Karpas-422 (cell line): ENCODE data around the gene CABLES2. TPM values are rescaled to one million over a fixed set of nuclear protein-coding genes. Genes with fewer than 3 reads are reported as not detected.

Experiments used
- DNase-seq: peaks from one replicate; pipeline ENCODE4 v3.0.0-alpha.2; 2015
- H2AFZ ChIP-seq: fragments of 200-600 bp; sonication (generic); 2 replicates; pipeline ENCODE4 v1.6.1; 2014; ENCODE audit warnings: antibody characterized with exemption, low read length, mixed read lengths
- H3K27ac ChIP-seq: fragments of 200-600 bp; sonication (generic); 2 replicates; pipeline ENCODE4 v1.5.1; 2014; ENCODE audit warnings: mild to moderate bottlenecking, low read length, moderate library complexity
- H3K27me3 ChIP-seq: fragments of 200-600 bp; sonication (generic); 2 replicates; pipeline ENCODE4 v1.6.1; 2014; ENCODE audit warnings: low read length, mixed read lengths
- H3K36me3 ChIP-seq: fragments of 200-600 bp; sonication (generic); 2 replicates; pipeline ENCODE4 v1.6.1; 2014; ENCODE audit warnings: low read length, mixed read lengths; ENCODE audit not compliant: insufficient read depth
- H3K4me1 ChIP-seq: fragments of 200-600 bp; sonication (generic); 2 replicates; pipeline ENCODE4 v1.6.1; 2014; ENCODE audit warnings: mild to moderate bottlenecking, low read length, mixed read lengths
- H3K4me2 ChIP-seq: fragments of 200-600 bp; sonication (generic); 2 replicates; pipeline ENCODE4 v1.6.1; 2014; ENCODE audit warnings: low read length, low read depth, mild to moderate bottlenecking; ENCODE audit not compliant: poor library complexity, severe bottlenecking
- H3K4me3 ChIP-seq: fragments of 200-600 bp; sonication (generic); 2 replicates; pipeline ENCODE4 v1.5.1; 2014; ENCODE audit warnings: mild to moderate bottlenecking, antibody characterized with exemption, low read length, mixed read lengths
- H3K79me2 ChIP-seq: fragments of 200-600 bp; sonication (generic); 2 replicates; pipeline ENCODE4 v1.6.1; 2014; ENCODE audit warnings: mild to moderate bottlenecking, low read length, mixed read lengths
- H3K9ac ChIP-seq: fragments of 200-600 bp; sonication (generic); 2 replicates; pipeline ENCODE4 v1.6.0; 2014; ENCODE audit warnings: low read length
- H3K9me2 ChIP-seq: fragments of 200-600 bp; sonication (generic), shearing (Covaris generic); replicated peaks from 2 replicates; pipeline ENCODE4 v1.6.0; 2014; ENCODE audit warnings: mild to moderate bottlenecking, low read length, moderate library complexity; ENCODE audit not compliant: insufficient read depth
- H3K9me3 ChIP-seq: fragments of 300-700, 200-600 bp; sonication (generic); 2 replicates; pipeline ENCODE4 v1.6.1; 2014; ENCODE audit warnings: low read length, mixed read lengths
- H4K20me1 ChIP-seq: fragments of 200-600 bp; sonication (generic); 2 replicates; pipeline ENCODE4 v1.6.1; 2014; ENCODE audit warnings: mild to moderate bottlenecking, antibody characterized with exemption, low read length, low read depth; ENCODE audit not compliant: insufficient read depth
- total RNA-seq: library from RNA; depleted of rRNA; stranded (reverse); fragments of >200 nt; shearing (Covaris generic); gene quantifications from 2 replicates; pipeline ENCODE4 v1.2.3, GENCODE V29; 2014; ENCODE audit warnings: low replicate concordance

Gene CABLES2
- total RNA-seq, 1 experiment from 2014 or later: 7.6 TPM

DNA sequence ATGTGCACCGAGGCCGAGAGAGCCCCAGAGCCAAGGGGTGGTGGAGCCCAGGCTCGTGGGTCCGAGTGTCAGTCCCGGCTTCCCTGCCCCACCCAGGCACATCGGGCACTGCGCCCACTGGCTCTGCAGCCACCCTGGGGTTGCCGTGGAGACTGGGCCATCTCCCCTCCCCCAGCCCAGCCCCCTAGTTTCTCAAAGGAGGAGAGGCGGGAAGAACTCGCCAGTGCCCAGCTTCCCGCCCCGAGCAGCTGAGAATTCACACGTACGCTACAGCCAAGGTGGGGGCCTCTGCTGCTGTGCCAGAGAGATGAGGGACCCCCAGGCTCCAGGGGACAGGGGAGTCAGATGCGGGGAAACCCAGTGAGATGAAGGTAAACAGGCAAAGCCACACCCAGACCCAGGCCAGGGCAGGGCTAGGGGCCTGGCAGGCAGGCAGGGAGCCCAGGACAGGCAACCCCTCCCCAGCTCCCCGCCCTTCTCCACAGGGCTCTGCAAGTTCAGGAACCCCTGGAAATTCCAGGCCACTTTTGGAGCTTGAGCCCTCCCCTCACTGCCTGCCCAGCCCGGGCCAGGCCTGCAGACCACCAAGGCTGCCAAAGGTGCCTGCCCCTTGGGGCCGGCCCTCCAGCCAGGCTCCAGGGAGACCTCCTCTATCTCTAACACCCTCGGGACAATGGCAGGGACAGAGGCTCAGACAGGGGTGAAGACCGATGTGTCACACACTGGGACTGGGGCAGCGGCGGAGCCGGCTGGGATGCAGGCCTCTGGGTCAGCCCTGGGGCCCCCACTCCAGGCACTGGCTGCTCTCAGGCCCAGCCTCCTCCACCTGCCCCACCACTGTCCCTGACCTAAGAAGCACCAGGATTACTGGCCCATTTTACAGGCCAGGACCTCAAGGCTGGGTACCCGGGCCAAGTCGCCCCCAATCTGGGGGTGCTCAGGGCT, 46.0 kb downstream of the CABLES2 start:
- Histone ChIP-seq H4K20me1 (peaks cover 32% of the 10 kb centered on the region; the same call in 1 of the 2 replicates), H3K9ac (no peak overlapping the region), H3K9me3 (no peaks in the 10 kb centered on the region), H3K9me2 (no peaks in the 10 kb centered on the region), H3K27me3 (no peaks in the 10 kb centered on the region), H3K79me2 (no peaks in the 10 kb centered on the region), H2AFZ (no peak overlapping the region), H3K27ac (no peak overlapping the region), H3K4me1 (peaks cover 7% of the 10 kb centered on the region), H3K36me3 (no peaks in the 10 kb centered on the region), H3K4me3 (no peak overlapping the region), H3K4me2 (no peak overlapping the region)
- no peak for DNase-seq

DNA sequence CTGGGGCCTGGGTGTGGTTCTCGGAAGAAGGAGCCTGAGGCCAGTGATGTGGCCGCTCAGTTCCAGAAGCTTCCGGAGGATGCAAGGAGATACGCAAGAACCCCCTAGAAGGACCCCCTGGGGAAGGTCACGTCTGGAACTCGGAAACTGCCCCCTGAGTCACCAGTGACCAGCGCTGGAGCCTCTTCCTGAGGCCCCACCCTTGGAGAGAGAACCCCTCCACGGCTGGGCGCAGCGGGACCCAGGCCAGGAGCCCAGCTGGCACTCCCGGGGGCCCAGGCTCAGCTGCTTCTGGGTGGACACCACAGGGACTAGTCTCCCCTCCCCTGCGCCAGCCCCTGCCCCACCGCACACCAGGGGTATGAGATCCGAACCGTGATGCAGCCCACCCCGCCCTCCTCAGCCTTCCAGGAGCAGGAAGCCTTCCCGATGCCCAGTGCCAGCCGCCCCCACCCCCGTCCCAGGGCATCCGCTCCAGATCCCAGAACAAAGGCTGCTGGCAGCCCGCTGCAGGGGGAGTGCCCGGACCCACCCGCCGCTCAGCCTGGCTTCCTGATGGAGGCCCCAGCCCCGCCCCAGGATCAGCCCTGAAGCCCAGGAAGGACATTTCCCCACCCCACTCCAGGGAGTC, 47.5 kb downstream of the CABLES2 start:
- Histone ChIP-seq H3K27me3 (no peaks in the 10 kb centered on the region), H3K9ac (no peak overlapping the region), H3K4me1 (peaks cover 2% of the 10 kb centered on the region), H3K27ac (no peak overlapping the region), H3K9me3 (no peaks in the 10 kb centered on the region), H4K20me1 (peaks cover 28% of the 10 kb centered on the region; the same call in 1 of the 2 replicates), H3K9me2 (no peaks in the 10 kb centered on the region), H2AFZ (no peak overlapping the region), H3K79me2 (no peaks in the 10 kb centered on the region), H3K36me3 (no peaks in the 10 kb centered on the region), H3K4me3 (no peak overlapping the region), H3K4me2 (no peak overlapping the region)
- no peak for DNase-seq

DNA sequence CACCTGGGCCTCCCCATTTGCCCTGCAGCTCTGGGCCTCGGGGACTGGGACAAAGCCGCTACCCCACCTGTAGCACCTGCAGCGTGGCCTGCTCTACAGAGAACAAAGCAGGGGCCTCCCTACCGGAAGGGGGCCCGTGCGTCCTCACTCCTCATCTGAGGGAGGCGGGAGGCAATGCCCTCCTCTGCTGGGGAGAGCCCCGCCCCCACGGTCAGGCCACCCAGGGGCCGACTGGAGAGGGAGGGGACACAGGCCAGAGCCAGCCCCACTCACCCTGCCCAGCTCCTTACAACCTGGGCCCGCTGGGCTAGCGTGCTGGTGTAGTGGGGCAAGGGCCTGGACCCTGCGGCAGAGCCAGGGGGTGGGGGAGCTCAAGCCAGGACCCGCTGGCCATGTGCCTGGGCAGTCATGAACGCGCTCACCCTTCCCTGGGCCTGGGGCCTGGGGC, 48.0 kb downstream of the CABLES2 start:
- Histone ChIP-seq H3K9ac (no peak overlapping the region), H3K27ac (no peak overlapping the region), H3K4me1 (peaks cover 2% of the 10 kb centered on the region), H4K20me1 (peaks cover 26% of the 10 kb centered on the region; the same call in 1 of the 2 replicates), H3K36me3 (no peaks in the 10 kb centered on the region), H3K27me3 (no peaks in the 10 kb centered on the region), H3K4me2 (no peak overlapping the region), H3K4me3 (no peak overlapping the region), H2AFZ (no peak overlapping the region), H3K9me3 (no peaks in the 10 kb centered on the region), H3K79me2 (no peaks in the 10 kb centered on the region), H3K9me2 (no peaks in the 10 kb centered on the region)
- DNase-seq: no peak

DNA sequence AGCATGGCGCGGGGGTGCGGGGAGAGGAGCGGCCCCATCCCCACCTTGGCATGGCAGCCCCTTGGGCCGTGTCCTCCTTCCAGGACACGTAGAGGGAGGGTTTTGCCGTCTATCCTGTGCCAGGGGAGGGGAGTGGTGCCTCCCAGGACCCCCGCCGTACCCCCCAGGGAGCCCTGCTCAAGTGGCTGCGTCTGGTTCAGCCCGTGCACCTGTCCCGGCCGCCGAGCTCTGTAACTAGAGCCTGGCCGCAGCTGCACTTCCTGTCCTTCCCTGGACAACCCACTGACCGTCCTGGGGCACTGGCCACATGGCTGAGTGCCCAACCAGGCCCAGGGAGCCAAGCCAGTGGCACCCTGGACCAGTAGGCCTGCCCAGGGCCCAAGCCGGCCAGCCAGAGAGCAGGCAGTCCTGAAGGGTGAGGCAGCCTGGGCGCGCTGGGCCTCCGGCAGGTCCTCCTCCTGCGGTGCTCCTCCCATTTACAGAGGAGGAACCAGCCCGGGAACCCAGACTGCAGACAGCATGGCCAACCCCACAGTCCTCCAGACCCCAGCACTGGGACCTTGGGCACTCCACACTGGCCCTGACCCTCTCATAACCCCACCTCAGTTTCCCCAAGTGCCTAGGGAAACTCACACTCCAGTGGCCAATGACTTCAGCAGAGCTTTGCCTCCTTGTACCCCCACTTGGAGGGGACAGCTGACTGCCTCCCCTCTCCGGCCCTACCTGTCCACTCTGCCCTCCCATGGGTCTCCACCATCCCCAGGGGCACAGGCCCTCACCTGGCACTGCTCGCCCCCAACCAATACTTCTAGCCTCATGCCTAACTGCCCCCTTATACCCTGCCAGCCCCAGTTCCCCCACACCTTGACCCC, 48.7 kb downstream of the CABLES2 start:
- H2AFZ ChIP-seq: no peak overlapping the region
- no peaks in the 10 kb centered on the region for H3K9me3 ChIP-seq
- no peaks in the 10 kb centered on the region for H3K79me2 ChIP-seq
- H4K20me1 ChIP-seq: peaks cover 22% of the 10 kb centered on the region; the same call in 1 of the 2 replicates
- H3K9me2 ChIP-seq: no peaks in the 10 kb centered on the region
- H3K4me1 ChIP-seq: peaks cover 2% of the 10 kb centered on the region
- no peak overlapping the region for H3K27ac ChIP-seq
- H3K36me3 ChIP-seq: no peaks in the 10 kb centered on the region
- H3K4me3 ChIP-seq: no peak overlapping the region
- H3K9ac ChIP-seq: no peak overlapping the region
- no peaks in the 10 kb centered on the region for H3K27me3 ChIP-seq
- no peak overlapping the region for H3K4me2 ChIP-seq
- DNase-seq: no peak

DNA sequence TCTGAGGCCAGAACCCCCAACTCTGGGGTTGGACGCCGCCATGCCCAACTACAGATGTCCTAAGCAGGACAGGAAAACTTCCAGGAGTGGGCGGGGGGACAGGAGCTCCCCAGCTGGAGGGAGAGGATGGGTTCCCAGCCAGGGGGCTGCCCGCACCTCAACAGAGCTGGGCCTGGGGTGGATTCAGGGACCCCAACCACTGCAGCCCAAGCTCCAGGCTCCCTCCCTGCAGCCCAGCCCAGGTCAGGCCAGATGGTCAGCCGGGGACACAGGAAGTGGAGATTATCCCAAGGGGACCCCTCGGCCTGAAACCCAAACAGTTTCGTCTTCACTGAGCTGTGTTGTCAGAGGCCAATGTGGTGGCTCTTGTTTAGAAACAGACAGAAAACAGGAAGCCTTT, 49.4 kb downstream of the CABLES2 start:
- Histone ChIP-seq H3K9ac (no peak overlapping the region), H3K4me2 (no peak overlapping the region), H3K9me3 (no peaks in the 10 kb centered on the region), H3K79me2 (no peaks in the 10 kb centered on the region), H2AFZ (no peak overlapping the region), H4K20me1 (peaks cover 22% of the 10 kb centered on the region; the same call in 1 of the 2 replicates), H3K4me3 (no peak overlapping the region), H3K27me3 (no peaks in the 10 kb centered on the region), H3K9me2 (no peaks in the 10 kb centered on the region), H3K4me1 (peaks cover 2% of the 10 kb centered on the region), H3K27ac (no peak overlapping the region), H3K36me3 (no peaks in the 10 kb centered on the region)
- no peak for DNase-seq

DNA sequence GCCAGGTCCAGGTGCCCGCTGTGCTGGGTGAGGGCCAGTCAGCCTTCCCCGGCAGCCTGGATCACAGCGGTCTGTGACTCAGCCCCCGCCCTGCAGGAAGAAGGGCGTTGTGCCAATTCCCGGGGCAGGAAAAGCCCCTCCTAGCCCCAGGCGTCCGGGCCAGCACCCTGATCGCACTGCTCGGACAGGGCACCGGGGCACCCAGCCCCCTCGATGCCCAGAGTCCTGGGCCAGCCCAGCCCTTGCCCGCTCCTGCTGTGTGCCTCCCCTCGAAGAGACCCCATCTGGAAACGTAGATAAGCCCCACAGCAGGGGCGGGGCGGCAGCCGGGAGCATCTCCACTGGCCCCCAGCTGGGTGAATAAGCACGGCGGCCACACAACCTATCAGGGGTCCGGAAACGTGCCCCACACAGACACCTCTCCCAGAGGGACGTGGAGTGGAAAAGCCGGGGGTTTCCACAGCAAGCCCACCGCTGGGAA, 49.9 kb downstream of the CABLES2 start:
- Histone ChIP-seq H3K27ac (no peak overlapping the region), H2AFZ (no peak overlapping the region), H3K36me3 (no peaks in the 10 kb centered on the region), H3K4me2 (no peak overlapping the region), H3K9ac (no peak overlapping the region), H3K9me2 (no peaks in the 10 kb centered on the region), H3K9me3 (no peaks in the 10 kb centered on the region), H3K79me2 (no peaks in the 10 kb centered on the region), H4K20me1 (peaks cover 22% of the 10 kb centered on the region; the same call in 1 of the 2 replicates), H3K4me3 (no peak overlapping the region), H3K4me1 (peaks cover 2% of the 10 kb centered on the region), H3K27me3 (no peaks in the 10 kb centered on the region)
- DNase-seq: no peak

DNA sequence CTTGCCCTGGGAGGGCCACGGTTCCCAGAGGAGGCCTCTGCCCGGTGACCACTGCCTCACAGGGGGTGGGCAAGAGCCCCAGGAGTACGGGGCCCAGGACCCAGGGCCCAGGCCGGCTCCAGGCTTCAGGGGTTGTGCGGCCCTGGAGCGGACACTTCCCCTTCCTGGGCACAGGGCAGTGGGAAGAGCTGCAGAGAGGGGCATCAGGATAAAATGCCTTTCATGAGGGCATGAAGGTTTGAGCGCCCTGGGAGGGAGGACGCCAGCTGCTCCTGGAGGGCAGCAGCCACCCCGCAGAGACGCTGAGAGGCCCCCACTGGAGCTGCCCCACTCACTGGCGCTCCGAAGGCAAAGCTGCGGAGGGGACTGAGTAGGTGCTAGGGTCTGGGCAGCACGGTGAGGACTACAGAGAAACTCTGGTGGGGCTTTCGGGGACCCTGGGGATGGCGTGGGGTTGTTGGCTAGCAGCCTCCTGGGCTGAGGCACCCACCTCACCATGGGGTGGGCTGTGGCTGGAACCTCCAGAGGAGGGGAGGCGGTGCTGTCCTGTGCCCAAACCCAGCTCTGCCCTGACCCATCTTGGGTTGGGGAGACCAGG, 50.4 kb downstream of the CABLES2 start:
- no peaks in the 10 kb centered on the region for H3K27me3 ChIP-seq
- peaks cover 2% of the 10 kb centered on the region for H3K4me1 ChIP-seq
- H4K20me1 ChIP-seq: peaks cover 22% of the 10 kb centered on the region; the same call in 1 of the 2 replicates
- no peaks in the 10 kb centered on the region for H3K9me2 ChIP-seq
- no peaks in the 10 kb centered on the region for H3K79me2 ChIP-seq
- H3K36me3 ChIP-seq: no peaks in the 10 kb centered on the region
- no peak overlapping the region for H3K9ac ChIP-seq
- H3K9me3 ChIP-seq: no peaks in the 10 kb centered on the region
- no peak for DNase-seq
- H2AFZ ChIP-seq: no peak overlapping the region
- H3K4me2 ChIP-seq: no peak overlapping the region
- H3K4me3 ChIP-seq: no peak overlapping the region
- H3K27ac ChIP-seq: no peak overlapping the region
